AG04449 (cell line): ENCODE results near the gene MTG2.

Source experiments
- CTCF ChIA-PET: fragments of 350-600 bp; formaldehyde crosslinking; extraction: SDS; loops from one replicate; lab custom pipeline; 2021; ENCODE audit warnings: antibody characterized with exemption; lab: Yijun Ruan, JAX
- POLR2A ChIA-PET: fragments of 400-600, 350-600 bp; formaldehyde crosslinking; extraction: SDS; loops from one replicate; lab custom pipeline; 2020; ENCODE audit warnings: antibody characterized with exemption, inconsistent platforms; lab: Yijun Ruan, JAX
- DNase-seq: peaks from one replicate; pipeline ENCODE4 v3.0.0-alpha.2; 2010; ENCODE audit warnings: low read depth, low spot score
- H3K4me3 ChIP-seq: 2 replicates; pipeline ENCODE4 v1.5.1; 2011; ENCODE audit warnings: low read depth, mild to moderate bottlenecking, control low read depth, low read length
- TF ChIP-seq, protein P1 (sequence below): IDR thresholded peaks from one replicate; pipeline ENCODE4 v1.5.1; 2011; ENCODE audit warnings: mild to moderate bottlenecking, moderate library complexity, low read length, control low read depth, inconsistent platforms; ENCODE audit not compliant: insufficient read depth; ENCODE audit errors: missing control alignments

MTG2 gene

GRCh38 chr20:62209850-62210495, 27.1 kb downstream of the MTG2 start:
- POLR2A ChIA-PET, result interaction anchor here (0.9 kb wide), 1 partner anchor 12 kb away, joined by 3 read pairs; no protein-coding TSS in a partner anchor
- CTCF ChIA-PET, result no interaction called here
- TF ChIP-seq, protein P1, sequence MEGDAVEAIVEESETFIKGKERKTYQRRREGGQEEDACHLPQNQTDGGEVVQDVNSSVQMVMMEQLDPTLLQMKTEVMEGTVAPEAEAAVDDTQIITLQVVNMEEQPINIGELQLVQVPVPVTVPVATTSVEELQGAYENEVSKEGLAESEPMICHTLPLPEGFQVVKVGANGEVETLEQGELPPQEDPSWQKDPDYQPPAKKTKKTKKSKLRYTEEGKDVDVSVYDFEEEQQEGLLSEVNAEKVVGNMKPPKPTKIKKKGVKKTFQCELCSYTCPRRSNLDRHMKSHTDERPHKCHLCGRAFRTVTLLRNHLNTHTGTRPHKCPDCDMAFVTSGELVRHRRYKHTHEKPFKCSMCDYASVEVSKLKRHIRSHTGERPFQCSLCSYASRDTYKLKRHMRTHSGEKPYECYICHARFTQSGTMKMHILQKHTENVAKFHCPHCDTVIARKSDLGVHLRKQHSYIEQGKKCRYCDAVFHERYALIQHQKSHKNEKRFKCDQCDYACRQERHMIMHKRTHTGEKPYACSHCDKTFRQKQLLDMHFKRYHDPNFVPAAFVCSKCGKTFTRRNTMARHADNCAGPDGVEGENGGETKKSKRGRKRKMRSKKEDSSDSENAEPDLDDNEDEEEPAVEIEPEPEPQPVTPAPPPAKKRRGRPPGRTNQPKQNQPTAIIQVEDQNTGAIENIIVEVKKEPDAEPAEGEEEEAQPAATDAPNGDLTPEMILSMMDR, result no peak
- no peak for DNase-seq
- H3K4me3 ChIP-seq, result no peak overlapping the region

GRCh38 chr20:62210496-62210855, 27.6 kb downstream of the MTG2 start:
- CTCF ChIA-PET, result no interaction called here
- no peak overlapping the region for H3K4me3 ChIP-seq
- TF ChIP-seq, protein P1, result no peak
- POLR2A ChIA-PET, result no interaction called here
- DNase-seq, result no peak

- POLR2A ChIA-PET, result no interaction called here
These were observed 28.4 kb downstream of the MTG2 start for GRCh38 chr20:62211216-62211615.

DNA sequence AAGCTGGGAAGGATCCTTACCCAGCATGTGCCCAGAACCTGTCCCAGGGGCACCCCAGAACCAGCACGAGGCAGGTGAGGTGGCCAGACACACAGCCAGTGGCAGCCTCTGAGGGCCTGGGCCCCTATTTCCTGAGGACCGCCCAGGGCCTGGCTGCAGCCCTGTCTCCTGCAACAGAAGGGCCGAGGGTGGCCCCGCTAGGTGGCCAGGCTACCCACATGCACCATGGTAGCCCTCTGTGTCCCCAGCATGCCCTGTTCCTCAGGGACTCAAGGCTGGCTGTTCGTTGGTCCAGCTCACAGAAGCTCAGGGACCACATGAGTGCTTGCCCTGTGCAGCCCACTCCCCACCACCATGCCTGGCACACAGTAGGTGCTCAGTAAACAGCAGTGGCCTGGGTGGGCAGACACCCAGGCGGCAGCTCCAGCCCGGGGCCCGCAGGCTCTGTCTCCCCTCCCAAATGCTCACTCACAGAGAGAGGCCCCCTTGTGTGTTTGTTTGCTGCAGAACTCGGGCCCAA, 29.0 kb downstream of the MTG2 start:
- POLR2A ChIA-PET, result no interaction called here

More at GRCh38 chr20:62211216-62211615, 28.4 kb downstream of the MTG2 start:
- DNase-seq, result no peak
- CTCF ChIA-PET, result interaction anchor here (1.6 kb wide), 1 partner anchor 24 kb away, joined by 3 read pairs; no protein-coding TSS in a partner anchor
- H3K4me3 ChIP-seq, result no peak overlapping the region
- TF ChIP-seq, protein P1, result no peak

GRCh38 chr20:62212299-62212698, 29.5 kb downstream of the MTG2 start:
- CTCF ChIA-PET, result interaction anchor here (1.6 kb wide), 1 partner anchor 23 kb away, joined by 3 read pairs; no protein-coding TSS in a partner anchor
- TF ChIP-seq, protein P1, result no peak

More for the DNA sequence above, 29.0 kb downstream of the MTG2 start:
- no peak overlapping the region for H3K4me3 ChIP-seq
- CTCF ChIA-PET, result interaction anchor here (1.6 kb wide), 1 partner anchor 23 kb away, joined by 3 read pairs; no protein-coding TSS in a partner anchor
- DNase-seq, result no peak
- TF ChIP-seq, protein P1, result no peak

GRCh38 chr20:62214067-62214466, 31.2 kb downstream of the MTG2 start:
- ChIA-PET CTCF (no interaction called here), POLR2A (no interaction called here)
- H3K4me3 ChIP-seq, result no peak overlapping the region
- no peak for DNase-seq
- TF ChIP-seq, protein P1, result no peak

More at GRCh38 chr20:62212299-62212698, 29.5 kb downstream of the MTG2 start:
- H3K4me3 ChIP-seq, result no peak overlapping the region
- POLR2A ChIA-PET, result no interaction called here
- no peak for DNase-seq
